Right lobe of liver (tissue), 6 donors: Measurements from ENCODE around the gene TANK. TPM values are rescaled to one million over a fixed set of nuclear protein-coding genes. Genes with fewer than 3 reads are reported as not detected.
A peak's percentile ranks its signal among the peaks of the same experiment; 100 is the strongest.

Source experiments
- ATAC-seq, 4 donors: fragments of 200-7000 bp; cut with Tn5 transposase; one replicate each; pipeline ENCODE4 v1.9.1; 2020; ENCODE audit warnings: mild to moderate bottlenecking in 4 of 4, moderate library complexity in 4 of 4
- DNase-seq, 3 donors: peaks; one replicate each; pipeline ENCODE4 v3.0.0-alpha.2; 2020
- H3K27ac ChIP-seq, 3 donors: fragments of 200-600 bp; one replicate each; pipeline ENCODE4 v1.8.0; 2022
- H3K27me3 ChIP-seq, 2 donors: fragments of 200-600 bp; one replicate each; pipeline ENCODE4 v1.8.0; 2022
- H3K36me3 ChIP-seq, 4 donors: fragments of 200-600 bp; sonication (generic) in 1 of 4; one replicate each; pipeline versions ENCODE4 v1.5.1 to v1.8.0; 2017 to 2022; ENCODE audit warnings: control low read depth in 1 of 4
- H3K4me1 ChIP-seq, 4 donors: fragments of 200-600 bp; sonication (generic) in 1 of 4; one replicate each; pipeline versions ENCODE4 v1.5.1 to v1.8.0; 2017 to 2022; ENCODE audit warnings: control low read depth in 1 of 4
- H3K4me3 ChIP-seq, 3 donors: fragments of 200-600 bp; one replicate each; pipeline ENCODE4 v1.8.0; 2022
- H3K9me3 ChIP-seq, 4 donors: fragments of 200-600 bp; sonication (generic) in 1 of 4; one replicate each; pipeline versions ENCODE4 v1.5.1 to v1.8.0; 2017 to 2022; ENCODE audit warnings: control low read depth in 1 of 4
- CTCF ChIP-seq, 4 donors: fragments of 200-600 bp in 3 of 4; fragments of 450-650 bp in 1 of 4; IDR thresholded peaks; one replicate each; pipeline versions ENCODE4 v1.5.1 to v1.8.0; 2016 to 2022; ENCODE audit warnings: antibody characterized with exemption in 4 of 4, mild to moderate bottlenecking in 2 of 4
- POLR2A ChIP-seq: fragments of 450-650 bp; IDR thresholded peaks from one replicate; pipeline ENCODE4 v1.6.1; 2017; ENCODE audit warnings: antibody characterized with exemption, mild to moderate bottlenecking
- WGBS: methylation state at CpG from one replicate; pipeline ENCODE4 v1.1.6; 2018; ENCODE audit warnings: low coverage, low lambda C conversion rate; ENCODE audit not compliant: insufficient coverage; ENCODE audit errors: missing lambda C conversion rate; 5-methylcytosine and 5-hydroxymethylcytosine counted together
- intact Hi-C, 2 donors: fragments of 100-400 bp; cut with DNase I; formaldehyde crosslinking; loops; one replicate each; pipeline versions ENCODE4 v1.11.2 to v1.14.1; 2022
- total RNA-seq, 6 experiments: library from RNA; depleted of rRNA in 2 of 6; stranded (reverse); fragments of >200 nt in 2 of 6; fragmentation: NEBNext Ultra II Directional in 3 of 6; extraction: Animal tissue kit (Norgen Biotek cat#: 25700) in 3 of 6; gene quantifications; one replicate each; pipeline versions ENCODE4 v1.1.0 to v1.2.4, GENCODE V29; 2016 to 2023
- donor health status: DM: no; HTN: yes; CAD: no.
- donor health status: DM: no; HTN: no; CAD: no.
- donor health status: DM: no; HTN: no; CAD: no.
- donor health status: DM: no; HTN: yes; CAD: no.
- donor health status: DM: no; HTN: yes; CAD: no.

TANK gene
- total RNA-seq, 6 experiments from 2014 or later: 25.4 to 46.4 (median 36.0) TPM

GRCh38 chr2:161245261-161245553 lies 85.0 kb downstream of the TANK start:
- ATAC-seq: no peak
- no peaks in the 10 kb centered on the region for H3K9me3 ChIP-seq
- H3K27ac ChIP-seq: peak overlapping the region; percentile 44 to 66 (median 51)
- 7% methylated on average over 5 of the region's 5 CpGs for whole genome bisulfite sequencing
- H3K4me1 ChIP-seq: peaks cover 0 to 3% (median 0%) of the 10 kb centered on the region in 4 donors
- no peaks in the 10 kb centered on the region for H3K27me3 ChIP-seq
- intact Hi-C loops: no loop called here
- no peaks in the 10 kb centered on the region for H3K36me3 ChIP-seq
- H3K4me3 ChIP-seq: peak overlapping the region; percentile 27 to 61 (median 48)
- TF ChIP-seq POLR2A (no peak), CTCF (IDR thresholded peaks at IDR 0.05) (no peak)
- DNase-seq: no peak

- Histone ChIP-seq H3K4me1 (peaks cover 0 to 3% (median 0%) of the 10 kb centered on the region in 4 donors), H3K4me3 (peak overlapping the region in 2 of 3 donors; percentile 48 to 61), H3K27me3 (no peaks in the 10 kb centered on the region), H3K36me3 (no peaks in the 10 kb centered on the region), H3K9me3 (no peaks in the 10 kb centered on the region), H3K27ac (no peak overlapping the region)
- intact Hi-C loops: no loop called here
- TF ChIP-seq CTCF (IDR thresholded peaks at IDR 0.05) (no peak), POLR2A (no peak)
- DNase-seq (no peak), ATAC-seq (no peak)
- 29% methylated on average over 2 of the region's 2 CpGs for WGBS
Measured at GRCh38 chr2:161245671-161246070, 85.4 kb downstream of the TANK start.

GRCh38 chr2:161246281-161246680 lies 86.1 kb downstream of the TANK start:
- peaks cover 0 to 3% (median 0%) of the 10 kb centered on the region in 4 donors for H3K4me1 ChIP-seq
- H3K4me3 ChIP-seq: no peak overlapping the region
- WGBS: 68% methylated on average over 5 of the region's 5 CpGs
- H3K36me3 ChIP-seq: no peaks in the 10 kb centered on the region
- TF ChIP-seq CTCF (IDR thresholded peaks at IDR 0.05) (no peak), POLR2A (no peak)
- H3K9me3 ChIP-seq: no peaks in the 10 kb centered on the region
- H3K27ac ChIP-seq: no peak overlapping the region
- intact Hi-C loops: no loop called here
- no peaks in the 10 kb centered on the region for H3K27me3 ChIP-seq
- no peak for ATAC-seq
- no peak for DNase-seq

GRCh38 chr2:161250864-161251436 lies 90.7 kb downstream of the TANK start:
- WGBS: 18% methylated on average over 2 of the region's 2 CpGs
- Histone ChIP-seq H3K4me1 (no peaks in the 10 kb centered on the region), H3K9me3 (no peaks in the 10 kb centered on the region), H3K27ac (no peak overlapping the region), H3K36me3 (no peaks in the 10 kb centered on the region), H3K4me3 (no peak overlapping the region), H3K27me3 (no peaks in the 10 kb centered on the region)
- DNase-seq (no peak), ATAC-seq (peak; percentile 94 to 99 (median 96))
- intact Hi-C loops: no loop called here
- TF ChIP-seq POLR2A (no peak), CTCF (IDR thresholded peaks at IDR 0.05) (peak; percentile 63 to 72 (median 70))
